ENCODE measurements around the gene TRABD2A. TPM values are rescaled to one million over a fixed set of nuclear protein-coding genes. Genes with fewer than 3 reads are reported as not detected.
"Not testable (repeated sequence)": the region's sequence is repeated elsewhere in the genome, so short reads cannot be mapped to it uniquely, and the experiment has no call there.

TRABD2A gene
- polyA plus RNA-seq, 3 donors: 0.52 to 1.2 (median 0.59) TPM

DNA sequence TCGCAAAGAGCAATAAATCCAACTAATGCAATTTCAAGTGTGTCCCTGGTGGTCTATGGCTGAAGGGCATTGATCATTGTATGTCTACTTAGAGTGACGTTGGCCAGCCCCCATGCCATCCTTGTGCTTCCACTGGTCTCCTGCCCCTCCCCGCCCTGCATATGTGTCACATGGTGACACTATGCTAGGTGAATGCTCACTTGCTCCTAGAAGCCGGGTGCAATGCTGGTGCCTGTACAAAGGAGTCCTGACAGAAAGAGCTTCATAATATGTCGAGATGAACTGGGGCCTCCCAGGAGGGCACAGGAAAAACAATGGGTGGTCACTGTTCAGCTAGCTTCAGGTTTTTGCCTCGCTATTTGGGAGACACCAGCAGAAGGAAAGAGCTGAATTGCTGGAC, 5.9 kb upstream of the TRABD2A start:
- DNase-seq (ENCODE audit: extremely low read depth in 1 of 11, low read depth in 9 of 11, low spot score in 4 of 11): no peak

DNA sequence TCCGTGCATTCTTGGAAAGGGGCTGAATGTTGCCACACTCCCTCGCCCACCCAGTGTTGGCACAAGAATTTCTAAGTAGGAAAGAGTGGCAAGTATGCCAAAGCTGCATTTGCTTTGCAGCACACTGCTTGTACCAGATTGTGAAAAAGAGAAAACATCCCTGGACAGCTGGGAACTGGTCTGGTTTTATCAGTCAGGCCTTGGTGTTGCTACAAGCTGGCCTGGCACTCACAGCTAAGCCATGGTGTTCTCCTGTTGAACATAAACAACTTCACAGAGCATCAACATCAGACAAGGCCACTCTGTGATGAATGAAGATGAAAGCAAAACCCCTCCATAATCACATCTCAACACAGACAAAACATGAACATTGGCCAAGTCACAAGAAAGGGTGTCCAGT, 4.2 kb upstream of the TRABD2A start:
- no peak for DNase-seq (ENCODE audit: extremely low read depth in 1 of 11, low read depth in 9 of 11, low spot score in 4 of 11)

DNA sequence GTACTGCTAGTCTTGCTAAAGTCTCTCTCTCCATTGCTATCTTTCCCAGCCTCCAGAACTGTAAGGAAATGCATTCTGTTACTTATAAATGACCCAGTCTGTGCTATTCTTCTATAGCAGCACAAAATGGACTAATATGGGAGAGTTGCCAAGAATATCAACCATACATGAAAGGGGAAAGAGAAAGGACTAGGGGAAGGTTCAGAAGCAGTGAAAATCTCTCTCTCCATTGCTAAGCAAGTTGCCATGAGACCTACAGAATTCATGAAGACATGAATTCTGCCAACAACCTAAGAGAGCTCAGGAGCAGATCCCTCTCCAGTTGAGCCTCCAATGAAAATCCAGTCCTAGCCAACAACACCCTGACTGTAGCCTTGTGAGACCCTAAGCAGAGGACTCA, 3.6 kb upstream of the TRABD2A start:
- no peak for DNase-seq (ENCODE audit: extremely low read depth in 1 of 11, low read depth in 9 of 11, low spot score in 4 of 11)

DNA sequence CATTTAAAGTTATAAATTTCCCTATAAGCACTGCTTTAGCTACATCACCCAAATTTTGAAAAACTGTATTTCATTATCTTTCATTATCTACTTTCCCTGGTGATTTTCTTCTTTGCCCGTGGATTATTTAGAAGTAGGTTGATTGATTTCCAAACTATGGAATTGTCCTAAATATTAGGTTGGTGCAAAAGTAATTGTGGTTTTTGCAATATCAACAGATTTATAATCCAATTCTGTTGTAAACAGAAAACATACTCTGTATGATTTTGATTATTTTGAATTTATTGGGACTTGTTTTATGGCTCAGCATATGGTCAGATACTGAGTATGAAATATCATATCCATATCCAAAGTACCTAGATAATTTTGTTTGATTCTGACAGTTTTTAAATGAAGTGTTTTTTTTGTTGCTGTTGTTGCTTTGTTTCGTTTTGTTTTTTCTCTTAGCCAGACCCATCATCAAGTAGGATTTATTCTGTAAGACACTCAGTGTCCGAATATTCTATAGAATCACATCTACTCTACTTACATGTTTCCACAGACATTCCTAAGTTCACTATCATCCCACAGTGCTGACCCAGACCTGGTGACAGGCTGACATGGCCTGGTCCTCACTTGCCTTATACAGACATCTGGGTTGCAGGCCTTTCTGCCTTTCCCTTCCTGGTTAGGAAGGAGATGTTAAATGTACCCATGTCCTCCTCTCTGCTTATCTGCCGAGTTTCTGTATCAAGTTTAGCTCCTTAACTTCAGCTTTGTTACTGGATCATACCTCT, 2.1 kb upstream of the TRABD2A start:
- no peak for DNase-seq (ENCODE audit: extremely low read depth in 1 of 11, low read depth in 9 of 11, low spot score in 4 of 11)

DNA sequence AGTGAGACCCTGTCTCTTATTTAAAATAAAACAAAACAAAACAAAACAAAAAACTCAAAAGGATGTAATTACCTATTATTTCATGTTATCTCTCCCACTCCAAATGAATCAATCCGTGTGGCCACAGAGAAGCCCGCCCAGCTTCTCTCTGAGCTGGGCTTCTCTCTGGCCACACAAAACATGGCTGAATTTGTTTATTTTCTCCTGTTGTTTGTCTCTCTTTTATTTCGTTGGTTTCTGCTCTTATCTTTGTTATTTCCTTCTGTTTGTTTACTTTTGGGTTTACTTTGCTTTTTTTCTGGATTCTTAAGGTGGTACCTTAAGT, 1.5 kb upstream of the TRABD2A start:
- DNase-seq (ENCODE audit: extremely low read depth in 1 of 11, low read depth in 9 of 11, low spot score in 4 of 11): no peak

DNA sequence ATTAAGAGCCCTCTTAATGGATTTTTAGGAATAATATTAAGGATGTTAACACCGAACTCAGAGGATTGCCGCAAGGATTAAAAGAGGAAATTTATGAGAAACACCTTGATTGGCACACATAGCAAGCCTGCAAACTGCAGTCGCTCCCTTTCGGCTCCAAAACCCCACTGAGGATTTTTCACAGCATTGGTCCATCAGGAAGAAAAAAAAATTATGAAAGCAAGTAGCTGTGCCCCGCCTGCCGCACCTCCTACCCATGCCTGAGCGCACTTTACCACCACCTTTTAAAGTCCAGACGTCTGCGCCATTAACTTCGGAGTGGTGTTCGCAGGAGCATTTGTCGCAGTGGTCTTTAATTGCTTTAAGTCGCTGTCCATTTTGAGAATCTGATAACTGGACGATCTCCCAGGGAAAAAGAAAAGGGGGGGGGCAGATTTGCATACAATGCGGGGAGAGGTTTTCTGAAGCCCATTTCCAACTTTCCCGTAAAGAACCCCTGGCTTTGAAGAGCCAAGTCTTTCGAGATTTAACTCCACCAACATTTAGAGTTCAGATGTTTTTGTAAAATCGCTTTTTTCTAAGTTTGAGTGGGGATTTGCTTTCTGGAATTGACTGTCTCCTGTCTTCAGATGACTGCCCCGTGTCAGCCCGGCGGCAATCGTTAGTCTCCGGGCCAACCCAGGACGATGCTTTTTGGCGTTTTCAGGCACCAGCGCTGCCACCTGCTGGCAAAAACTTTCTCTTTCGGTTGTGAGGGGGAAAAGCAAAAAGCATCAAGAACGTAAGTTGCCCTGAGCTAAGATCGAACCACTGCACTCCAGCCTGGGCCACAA, 913 bp upstream of the TRABD2A start:
- peak in 6 of 11 donors; percentile 53 to 81 (median 71) for DNase-seq (ENCODE audit: extremely low read depth in 1 of 11, low read depth in 9 of 11, low spot score in 4 of 11)

DNA sequence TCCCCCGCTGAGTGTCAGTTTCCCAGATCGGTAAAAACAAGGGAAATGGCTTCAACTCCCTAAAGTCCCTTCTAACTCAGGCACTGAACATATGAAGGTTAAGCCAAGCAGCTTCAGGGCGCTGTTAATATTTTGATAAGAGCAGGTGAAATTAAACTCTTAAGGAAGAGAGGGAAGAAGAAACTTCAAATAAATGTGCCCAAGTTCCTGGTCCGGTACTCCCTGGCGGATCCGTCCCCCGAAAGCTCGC, 564 bp downstream of the TRABD2A start:
- no peak for DNase-seq (ENCODE audit: extremely low read depth in 1 of 11, low read depth in 9 of 11, low spot score in 4 of 11)

DNA sequence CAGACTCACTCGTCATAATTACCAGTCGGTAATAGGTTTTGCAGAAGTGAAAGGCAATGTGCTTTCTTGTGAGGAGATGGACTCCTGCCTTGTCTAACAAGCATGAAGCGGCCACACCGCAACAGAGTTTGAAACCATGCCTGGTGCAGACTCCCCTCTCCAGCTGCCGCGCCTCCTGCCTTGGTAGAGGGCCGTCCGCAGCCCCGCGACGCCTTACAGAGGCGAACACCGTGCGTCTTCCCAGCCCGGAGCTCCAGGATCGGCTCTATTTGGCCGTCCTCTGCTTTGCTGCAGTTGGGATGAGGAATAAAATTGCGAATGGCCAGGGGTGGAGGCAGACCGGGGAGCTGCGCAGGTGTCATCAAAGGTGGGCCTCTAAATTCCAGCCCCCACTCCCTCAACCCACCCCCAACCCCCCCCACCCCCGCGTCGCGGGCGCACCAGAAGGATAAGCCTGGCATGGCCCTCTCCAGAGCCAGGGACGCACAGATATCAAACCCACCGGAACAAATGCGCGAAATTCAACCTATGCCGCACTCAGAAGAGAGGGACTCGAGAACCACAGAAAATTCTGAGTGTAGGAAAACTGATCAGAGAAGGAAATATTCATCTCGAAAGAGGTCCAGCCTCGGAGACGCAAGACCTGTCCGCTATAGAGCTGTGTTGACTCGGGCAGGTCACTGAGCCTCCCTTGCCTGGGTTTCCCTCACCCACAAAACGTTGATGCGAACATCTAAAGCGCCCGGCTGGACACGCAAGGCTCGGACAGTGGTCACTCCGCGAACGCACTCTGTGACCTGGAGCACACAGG, 1.1 kb downstream of the TRABD2A start:
- no peak for DNase-seq (ENCODE audit: extremely low read depth in 1 of 11, low read depth in 9 of 11, low spot score in 4 of 11)

DNA sequence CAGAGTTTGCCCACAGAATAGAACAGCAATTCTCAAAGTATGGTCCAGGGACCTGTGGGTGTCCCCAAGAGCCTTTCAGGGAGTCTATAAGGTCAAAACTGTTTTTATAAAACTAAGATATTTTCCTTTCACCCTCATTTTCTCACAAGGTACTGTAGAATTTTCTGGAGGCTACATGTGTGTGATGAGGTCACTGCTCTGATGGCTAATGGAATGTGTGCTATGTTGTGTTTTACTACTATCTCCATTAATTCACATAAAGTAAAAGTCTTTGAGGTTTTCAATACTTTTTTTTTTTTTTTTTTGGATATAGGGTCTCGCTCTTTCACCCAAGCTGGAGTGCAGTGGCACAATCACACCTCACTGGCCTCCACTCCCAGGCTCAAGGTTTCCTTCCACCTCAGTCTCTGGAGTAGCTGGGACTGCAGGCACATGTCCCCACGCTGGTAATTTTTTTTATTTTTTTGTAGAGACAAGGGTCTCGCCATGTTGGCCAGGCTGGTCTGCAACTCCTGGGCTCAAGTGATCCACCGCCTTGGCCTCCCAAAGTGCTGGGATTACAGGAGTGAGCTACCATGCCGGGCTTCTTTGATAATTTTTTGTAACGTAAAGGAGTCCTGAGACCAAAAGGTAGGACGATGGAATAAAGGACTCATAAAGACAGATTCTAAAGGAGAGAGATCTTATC, 1.8 kb downstream of the TRABD2A start:
- no peak for DNase-seq (ENCODE audit: extremely low read depth in 1 of 11, low read depth in 9 of 11, low spot score in 4 of 11)

DNA sequence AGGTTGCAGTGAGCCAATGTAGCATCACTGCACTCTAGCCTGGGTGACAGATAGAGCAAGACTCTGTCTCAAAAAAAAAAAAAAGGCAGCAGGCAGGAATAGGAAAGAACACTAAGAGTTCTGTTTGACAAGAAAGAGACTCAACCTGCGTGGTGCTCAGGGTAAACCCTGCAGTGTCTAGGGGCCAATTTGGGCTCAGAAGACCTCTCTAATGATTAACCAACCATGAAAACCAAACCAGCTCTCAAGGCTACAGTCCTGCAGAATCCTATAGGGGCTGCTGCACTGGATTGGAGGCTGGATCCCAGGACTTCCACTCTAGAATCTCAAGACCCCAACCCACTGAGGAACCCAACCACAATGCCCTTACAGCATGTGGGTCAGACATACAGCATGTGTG, 2.4 kb downstream of the TRABD2A start:
- no peak for DNase-seq (ENCODE audit: extremely low read depth in 1 of 11, low read depth in 9 of 11, low spot score in 4 of 11)

DNA sequence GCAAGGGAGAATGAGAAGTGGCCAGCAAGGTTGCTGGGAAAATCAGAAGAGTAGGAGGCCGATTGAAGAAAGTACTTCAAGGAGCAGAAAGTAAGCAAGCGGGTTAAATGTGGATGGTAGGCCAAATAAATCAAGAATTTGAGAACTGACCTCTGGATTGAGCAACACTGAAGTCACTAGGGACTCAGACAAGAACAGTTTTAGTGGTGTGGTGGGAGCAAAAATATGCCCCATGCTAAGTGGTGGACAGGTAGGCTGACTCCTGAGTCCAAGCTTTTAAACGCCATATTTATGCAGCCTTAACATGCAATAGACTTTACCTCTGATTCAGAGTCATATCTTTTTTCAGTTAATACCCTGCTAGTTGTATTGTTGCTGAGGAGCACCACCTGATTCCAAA, 4.5 kb downstream of the TRABD2A start:
- no peak for DNase-seq (ENCODE audit: extremely low read depth in 1 of 11, low read depth in 9 of 11, low spot score in 4 of 11)

DNA sequence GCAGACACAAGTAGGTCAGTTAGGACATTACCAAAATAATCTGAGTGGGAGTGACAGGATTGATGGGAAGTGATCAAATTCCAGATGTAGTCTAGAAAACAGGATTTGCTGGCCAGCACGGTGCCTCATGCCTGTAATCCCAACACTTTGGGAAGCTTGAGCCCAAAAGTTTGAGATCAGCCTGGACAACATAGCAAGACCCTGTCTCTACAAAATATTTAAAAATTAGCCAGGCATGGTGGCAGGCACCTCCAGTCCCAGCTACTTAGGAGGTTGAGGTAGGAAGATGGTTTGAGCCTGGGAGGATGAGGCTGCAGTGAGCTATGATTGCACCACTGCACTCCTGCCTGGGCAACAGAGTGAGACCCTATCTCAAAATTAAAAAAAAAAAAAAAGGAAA, 5.3 kb downstream of the TRABD2A start:
- not testable (repeated sequence) for DNase-seq (ENCODE audit: extremely low read depth in 1 of 11, low read depth in 9 of 11, low spot score in 4 of 11)

DNA sequence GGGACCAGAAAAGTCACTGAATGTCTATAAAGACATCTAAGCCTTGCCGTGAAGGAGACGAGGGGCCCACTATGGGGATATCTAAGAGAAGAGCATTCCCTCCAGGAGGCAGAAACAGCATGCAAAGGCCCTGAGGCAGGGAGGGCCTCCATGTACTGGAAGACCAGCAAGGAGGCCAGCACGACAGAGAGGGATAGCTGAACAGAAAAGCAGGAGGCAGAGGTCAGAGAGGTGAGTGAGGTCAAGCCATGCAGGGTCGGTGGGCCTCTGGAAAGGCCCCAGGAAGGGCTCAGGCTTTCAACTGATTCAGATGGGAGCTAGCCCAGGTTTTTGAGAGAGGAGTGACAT, 5.7 kb downstream of the TRABD2A start:
- no peak for DNase-seq (ENCODE audit: extremely low read depth in 1 of 11, low read depth in 9 of 11, low spot score in 4 of 11)

DNA sequence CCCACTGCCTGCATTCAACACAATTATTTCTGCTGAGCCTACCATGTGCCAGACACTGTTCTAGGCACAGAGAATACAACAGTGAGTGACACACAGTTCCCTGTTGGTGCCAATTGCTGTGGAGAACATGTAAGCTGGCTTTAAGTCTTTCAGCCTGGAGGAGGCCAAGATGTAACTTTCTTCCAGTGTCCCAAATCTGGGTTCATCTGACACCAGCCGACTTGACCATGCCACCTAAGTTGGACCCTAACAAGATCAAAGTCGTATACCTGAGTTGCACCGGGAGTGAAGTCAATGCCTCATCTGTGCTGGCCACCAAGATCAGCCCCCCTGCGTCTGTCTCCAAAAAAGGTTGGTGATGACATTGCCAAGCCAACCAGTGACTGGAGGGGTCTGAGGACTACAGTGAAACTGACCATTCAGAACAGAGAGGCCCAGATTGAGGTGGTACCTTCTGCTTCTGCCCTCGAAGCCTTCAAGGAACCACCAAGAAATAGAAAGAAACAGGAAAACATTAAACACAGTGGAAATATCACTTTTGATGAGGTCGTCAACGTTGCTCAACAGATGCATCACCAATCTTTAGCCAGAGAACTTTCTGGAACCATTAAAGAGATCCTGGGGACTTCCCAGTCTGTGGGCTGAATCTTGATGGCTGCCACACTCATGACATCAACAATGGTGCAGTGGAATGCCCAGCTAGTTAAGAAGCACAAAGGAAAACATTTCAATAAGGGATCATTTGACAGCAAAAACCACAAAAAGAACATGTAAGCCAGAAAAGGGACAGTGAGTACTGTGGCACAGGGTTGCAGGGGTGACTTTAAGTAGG, 6.3 kb downstream of the TRABD2A start:
- DNase-seq (ENCODE audit: extremely low read depth in 1 of 11, low read depth in 9 of 11, low spot score in 4 of 11): no peak

DNA sequence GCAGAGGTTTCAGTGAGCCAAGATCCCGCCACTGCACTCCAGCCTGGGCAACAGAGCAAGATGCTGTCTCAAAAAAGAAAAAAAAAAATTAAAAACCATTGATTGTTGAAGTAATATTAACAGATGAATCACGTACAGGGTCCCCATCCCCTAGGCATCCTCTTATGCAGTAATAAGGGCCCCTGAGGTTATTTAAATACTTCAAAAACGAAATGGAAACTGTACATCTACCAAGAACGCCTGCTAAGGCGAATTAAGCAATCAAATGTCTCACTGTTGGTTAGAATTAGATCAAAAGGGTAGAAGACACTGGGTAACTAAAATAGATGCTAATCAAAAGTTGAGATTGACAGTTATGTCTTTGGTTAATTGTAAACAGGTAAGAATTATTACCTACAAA, 7.5 kb downstream of the TRABD2A start:
- no peak for DNase-seq (ENCODE audit: extremely low read depth in 1 of 11, low read depth in 9 of 11, low spot score in 4 of 11)

DNA sequence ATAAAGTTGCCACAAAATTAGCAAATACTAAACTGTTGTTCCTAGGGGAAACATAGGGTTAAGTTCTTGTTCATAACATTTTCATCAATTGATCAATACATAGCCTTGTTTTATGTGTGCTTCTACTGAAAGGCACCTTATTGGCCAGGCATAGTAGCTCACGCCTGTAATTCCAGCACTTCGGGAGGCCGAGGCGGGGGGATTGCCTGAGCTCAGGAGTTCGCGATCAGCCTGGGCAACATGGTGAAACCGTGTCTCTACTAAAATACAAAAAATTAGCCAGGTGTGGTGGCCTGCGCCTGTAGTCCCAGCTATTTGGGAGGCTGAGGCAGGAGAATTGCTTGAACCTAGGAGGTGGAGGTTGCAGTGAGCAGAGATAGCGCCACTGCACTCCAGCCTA, 8.2 kb downstream of the TRABD2A start:
- DNase-seq (ENCODE audit: extremely low read depth in 1 of 11, low read depth in 9 of 11, low spot score in 4 of 11): not testable (repeated sequence)

DNA sequence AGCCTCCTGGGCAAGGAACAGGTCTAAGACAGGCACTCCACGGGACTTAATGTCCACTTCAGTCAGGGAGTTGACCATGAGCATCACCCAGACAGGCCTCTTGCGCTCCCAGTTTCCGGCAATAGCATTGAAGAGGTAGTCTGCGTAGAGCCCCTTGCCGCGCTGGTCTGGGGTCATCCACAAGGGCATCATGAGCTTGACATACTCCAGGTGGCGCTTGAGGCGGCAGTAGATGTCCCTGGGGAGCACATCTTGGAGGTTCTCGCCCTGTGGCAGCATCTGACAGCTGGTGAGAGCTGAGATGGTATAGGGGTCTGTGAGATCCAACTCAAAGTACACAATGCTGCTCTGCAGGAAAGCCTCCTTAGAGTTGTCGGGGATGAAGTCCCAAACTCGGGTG, 10.6 kb downstream of the TRABD2A start:
- no peak for DNase-seq (ENCODE audit: extremely low read depth in 1 of 11, low read depth in 9 of 11, low spot score in 4 of 11)

DNA sequence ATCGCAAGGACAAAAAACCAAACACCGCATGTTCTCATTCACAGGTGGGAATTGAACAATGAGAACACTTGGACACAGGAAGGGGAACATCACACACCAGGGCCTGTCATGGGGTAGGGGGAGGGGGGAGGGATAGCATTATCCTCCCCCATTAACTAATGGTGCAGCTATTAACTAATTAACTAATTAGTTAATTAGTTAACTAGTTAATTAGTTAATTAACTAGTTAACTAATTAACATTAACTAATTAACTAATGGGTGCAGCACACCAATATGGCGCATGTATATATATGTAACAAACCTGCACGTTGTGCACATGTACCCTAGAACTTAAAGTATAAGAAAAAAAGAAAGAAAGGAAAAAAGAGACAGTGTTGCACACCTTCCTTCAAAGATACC, 12.6 kb downstream of the TRABD2A start:
- not testable (repeated sequence) for DNase-seq (ENCODE audit: extremely low read depth in 1 of 11, low read depth in 9 of 11, low spot score in 4 of 11)

DNA sequence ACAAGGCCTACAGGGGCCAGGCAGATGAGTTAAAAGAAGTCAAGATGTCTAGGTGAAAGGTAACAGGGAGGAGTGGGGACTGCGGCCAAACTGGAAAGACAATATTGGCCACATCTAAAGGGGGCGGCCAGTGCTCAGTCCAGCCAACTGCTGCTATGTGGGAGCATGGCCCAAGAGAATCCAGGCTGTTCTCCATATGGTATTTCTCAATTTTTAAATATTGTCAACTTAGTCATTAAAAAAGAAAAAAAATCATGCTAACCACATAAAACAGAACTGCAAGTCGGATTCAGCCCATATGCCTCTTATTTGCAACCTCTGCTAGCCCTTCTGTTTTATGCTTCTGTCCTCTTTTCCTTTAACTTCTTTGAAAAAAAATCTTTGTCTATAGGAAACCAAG, 14.8 kb downstream of the TRABD2A start:
- no peak for DNase-seq (ENCODE audit: extremely low read depth in 1 of 11, low read depth in 9 of 11, low spot score in 4 of 11)
